ENCODE results near the gene VPS26B.
"Not testable (repeated sequence)": the region's sequence is repeated elsewhere in the genome, so short reads cannot be mapped to it uniquely, and the experiment has no call there.

VPS26B gene

DNA sequence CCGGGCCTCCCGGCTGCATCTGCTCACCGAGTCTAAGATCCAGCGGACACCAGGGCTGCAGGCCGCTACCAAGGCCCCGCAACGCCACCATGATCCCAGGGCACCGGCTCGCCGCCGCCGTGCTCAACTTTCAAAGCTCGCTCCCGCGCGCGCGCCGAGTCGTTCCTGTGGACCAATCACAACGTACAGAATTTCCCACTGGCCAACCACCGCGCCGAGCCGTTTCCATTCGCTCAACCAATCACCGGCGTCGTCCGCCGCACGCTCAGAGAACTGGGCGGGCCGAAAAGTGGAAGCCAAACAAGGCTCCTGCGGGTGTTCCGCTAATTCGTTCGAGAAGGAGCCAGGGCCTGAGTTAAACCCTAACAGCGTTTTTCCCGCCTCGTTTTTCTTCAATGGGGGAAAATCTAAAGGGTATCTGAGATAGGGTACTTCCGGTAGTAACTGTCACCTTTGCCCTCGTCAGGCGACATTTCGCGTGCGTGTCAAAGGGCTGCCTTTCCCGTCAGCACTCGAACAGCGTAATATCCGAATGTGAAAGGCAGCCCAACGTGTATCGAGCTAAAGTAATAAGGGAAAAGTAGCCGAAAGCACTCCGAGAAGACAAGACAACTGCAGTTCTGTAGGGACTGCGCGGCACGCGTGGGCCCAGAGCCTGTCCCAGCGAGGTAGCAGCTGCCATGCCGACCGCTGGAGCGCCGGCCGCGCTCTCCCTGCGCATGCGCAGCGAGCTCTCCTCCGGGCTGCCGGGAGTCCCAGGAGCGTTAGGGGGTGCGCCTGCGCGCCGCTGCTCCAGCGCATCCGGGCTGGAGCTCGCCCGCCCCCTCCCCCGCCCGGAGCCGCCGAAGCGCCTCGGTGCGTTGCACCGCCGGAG lies at the start of gene VPS26B, which contains the start of gene NCAPD3:
Gene VPS26B (plus strand): TSS at position 836 of the 874 bp plus-strand sequence. CDS start 452 bp downstream, outside the sequence.
Gene NCAPD3 (minus strand): TSS at position 132 of the 874 bp plus-strand sequence. CDS start 41 bp downstream, at position 91.
- DNase-seq (ENCODE audit: extremely low read depth in 1 of 2, low read depth in 1 of 2) = peak; percentile 89 to 94

DNA sequence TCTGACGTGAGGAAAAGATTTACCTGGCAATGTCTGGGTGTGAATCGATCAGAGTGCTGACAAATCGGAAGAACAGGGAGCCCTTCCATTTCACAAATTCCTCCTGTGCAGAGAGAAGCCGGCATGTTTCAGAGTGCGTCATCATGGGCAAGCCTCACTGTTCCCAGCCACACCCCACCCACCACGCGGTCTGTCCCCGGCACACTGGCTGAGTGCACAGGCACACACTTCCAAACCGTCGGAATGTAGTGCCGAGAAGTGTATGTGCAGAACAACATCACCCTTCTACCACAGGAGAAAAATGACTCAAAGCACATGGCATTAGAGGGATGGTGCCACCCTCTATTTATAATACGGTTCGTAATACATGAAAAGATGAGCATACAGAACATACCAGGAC lies 48.2 kb upstream of the VPS26B start:
- DNase-seq (ENCODE audit: extremely low read depth in 1 of 2, low read depth in 1 of 2) = no peak

DNA sequence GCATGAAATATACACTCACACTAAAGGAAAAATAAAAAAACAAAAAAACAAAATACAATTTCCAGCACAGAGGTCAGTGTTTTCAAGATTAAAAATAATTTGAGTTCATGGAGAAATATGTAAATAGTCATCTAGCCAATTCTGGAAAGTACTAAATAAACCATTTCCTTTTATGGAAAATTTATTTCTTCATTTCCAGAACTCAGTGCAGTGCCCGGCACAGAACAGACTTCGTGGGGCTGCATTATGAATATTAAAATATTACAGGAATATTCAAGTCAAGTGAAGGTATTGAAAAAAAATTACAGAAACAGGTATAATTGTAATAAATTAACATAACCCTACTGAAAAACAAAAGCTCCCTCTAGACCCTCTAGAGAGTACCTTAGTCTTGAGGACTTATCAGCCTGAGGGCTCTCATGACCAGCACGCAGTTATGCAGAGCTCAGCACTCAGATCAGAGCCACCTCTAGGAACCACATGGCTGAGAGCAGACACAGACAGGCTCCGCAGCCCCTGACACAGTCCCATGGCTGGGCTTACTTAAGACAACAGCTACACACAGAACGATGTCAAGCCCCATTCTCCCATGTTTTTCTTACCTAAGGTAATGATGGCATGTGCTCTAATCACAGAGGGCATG lies 46.3 kb upstream of the VPS26B start:
- DNase-seq (ENCODE audit: extremely low read depth in 1 of 2, low read depth in 1 of 2) = no peak

DNA sequence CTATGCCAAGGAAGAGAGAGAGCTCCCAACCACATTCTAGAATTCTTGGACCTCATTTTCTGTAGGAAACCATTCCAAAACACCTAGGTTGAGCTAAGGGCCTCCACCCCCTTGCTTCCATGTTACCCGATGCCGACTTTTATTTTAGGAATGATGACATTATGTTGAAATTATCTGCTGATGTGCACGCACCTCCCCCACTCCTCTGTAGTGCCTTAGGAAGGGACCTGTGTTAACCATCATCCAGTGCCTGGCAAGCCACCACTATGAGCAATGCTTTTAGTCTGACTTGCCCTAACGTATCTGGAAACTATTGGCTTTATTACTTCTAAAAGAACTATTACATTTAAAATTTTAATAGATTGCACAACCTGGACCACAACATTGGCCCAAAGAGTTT lies 42.8 kb upstream of the VPS26B start:
- DNase-seq (ENCODE audit: extremely low read depth in 1 of 2, low read depth in 1 of 2) = no peak

DNA sequence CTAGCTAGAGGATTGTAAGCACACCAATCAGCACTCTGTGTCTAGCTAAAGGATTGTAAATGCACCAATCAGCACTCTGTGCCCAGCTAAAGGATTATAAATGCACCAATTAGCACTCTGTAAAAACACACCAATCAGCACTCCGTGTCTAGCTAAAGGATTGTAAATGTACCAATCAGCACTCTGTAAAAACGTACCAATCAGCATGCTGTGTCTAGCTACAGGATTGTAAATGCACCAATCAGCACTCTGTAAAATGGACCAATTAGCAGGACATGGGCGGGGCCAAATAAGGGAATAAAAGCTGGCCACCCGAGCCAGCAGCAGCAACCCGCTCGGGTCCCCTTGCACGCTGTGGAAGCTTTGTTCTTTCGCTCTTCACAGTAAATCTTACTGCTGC lies 36.4 kb upstream of the VPS26B start:
- not testable (repeated sequence) for DNase-seq (ENCODE audit: extremely low read depth in 1 of 2, low read depth in 1 of 2)

DNA sequence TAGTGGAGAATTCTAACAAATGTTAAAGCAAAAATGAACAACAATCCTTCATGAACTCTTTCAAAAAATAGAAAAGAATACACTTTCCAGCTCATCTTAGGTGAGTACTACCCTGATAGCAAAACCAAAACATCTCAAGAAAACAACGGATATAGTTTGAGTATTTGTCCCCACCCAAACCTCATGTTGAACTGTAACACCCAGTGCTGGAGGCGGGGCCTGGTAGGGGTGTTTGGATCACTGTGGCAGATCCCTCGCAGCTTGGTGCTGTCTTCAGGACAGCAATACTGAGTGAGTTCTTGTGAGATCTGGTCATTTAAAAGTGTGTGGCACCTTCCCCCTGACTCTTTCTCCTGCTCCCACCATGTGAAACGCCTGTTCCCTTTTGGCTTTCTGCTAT lies 27.7 kb upstream of the VPS26B start:
- no peak for DNase-seq (ENCODE audit: extremely low read depth in 1 of 2, low read depth in 1 of 2)

DNA sequence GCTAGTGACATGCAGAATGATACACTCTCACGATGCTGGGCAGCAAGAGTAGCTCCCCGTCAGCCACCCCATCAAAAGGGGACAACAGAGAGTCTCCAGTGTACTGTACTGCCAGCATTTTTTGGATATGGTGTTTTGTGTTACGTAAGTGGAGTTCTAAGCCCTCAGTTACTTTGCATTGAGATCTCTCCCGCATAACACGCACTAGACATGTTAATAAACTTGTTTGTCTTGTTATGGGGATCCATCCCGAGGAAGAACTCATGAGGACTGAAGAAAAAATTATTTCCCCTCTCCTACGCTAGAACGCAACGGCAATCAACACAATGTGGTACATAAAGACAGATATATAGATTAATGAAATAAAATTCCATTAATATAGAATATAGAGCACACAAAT lies 24.9 kb upstream of the VPS26B start:
- DNase-seq (ENCODE audit: extremely low read depth in 1 of 2, low read depth in 1 of 2) = no peak

DNA sequence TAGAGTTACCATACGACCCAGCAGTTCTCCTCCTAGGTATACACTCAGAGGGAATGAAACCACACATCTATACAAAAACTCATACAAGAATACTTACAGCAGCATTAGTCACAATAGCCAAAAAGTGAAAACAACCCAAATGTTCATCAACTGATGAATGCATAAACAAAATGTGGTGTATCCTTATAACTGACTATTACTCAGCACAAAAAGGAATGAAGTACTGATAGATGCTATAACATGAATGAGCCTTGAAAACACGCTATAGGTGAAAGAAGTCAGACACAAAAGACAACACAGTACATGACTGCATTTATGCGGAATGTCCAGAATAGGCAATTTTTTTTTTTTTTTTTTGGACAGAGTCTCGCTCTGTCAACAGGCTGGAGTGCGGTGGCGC lies 23.8 kb upstream of the VPS26B start:
- no peak for DNase-seq (ENCODE audit: extremely low read depth in 1 of 2, low read depth in 1 of 2)

DNA sequence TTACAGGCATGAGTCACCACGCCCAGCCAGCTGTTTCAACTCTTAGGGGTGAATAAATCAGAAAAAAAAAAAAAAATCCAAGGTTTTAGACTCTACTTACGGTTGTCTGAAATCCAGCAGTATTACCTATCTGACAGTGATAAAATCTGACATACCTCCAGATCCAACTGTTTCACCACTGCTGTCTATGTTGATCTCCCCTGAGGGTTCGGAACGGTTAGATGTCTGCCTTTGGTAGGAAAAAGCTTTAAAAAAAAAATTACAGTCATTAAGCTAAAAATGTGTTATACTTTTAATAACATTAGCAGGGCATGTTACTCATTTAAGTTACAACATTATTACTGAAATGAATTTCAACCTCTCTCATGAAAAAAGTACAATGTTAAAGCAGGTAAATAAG lies 21.8 kb upstream of the VPS26B start:
- no peak for DNase-seq (ENCODE audit: extremely low read depth in 1 of 2, low read depth in 1 of 2)

DNA sequence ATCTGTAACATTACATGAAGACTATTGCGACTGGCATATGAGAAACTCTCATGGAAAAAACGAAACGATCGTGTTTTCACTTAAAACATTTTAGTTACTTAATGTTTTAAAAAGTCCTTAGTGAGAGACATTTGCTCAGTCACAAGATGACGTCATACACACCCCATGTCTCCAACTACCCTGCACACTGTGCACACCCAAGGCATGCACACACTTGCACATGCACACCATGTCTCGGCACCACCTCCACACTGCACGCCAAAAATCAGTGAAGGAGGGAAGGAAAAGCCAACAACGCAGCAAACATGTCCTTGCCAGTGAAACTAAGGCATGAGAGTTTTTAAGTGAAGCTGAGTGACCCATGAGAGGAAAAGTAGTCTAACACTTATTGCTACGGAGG lies 18.7 kb upstream of the VPS26B start:
- DNase-seq (ENCODE audit: extremely low read depth in 1 of 2, low read depth in 1 of 2) = no peak

DNA sequence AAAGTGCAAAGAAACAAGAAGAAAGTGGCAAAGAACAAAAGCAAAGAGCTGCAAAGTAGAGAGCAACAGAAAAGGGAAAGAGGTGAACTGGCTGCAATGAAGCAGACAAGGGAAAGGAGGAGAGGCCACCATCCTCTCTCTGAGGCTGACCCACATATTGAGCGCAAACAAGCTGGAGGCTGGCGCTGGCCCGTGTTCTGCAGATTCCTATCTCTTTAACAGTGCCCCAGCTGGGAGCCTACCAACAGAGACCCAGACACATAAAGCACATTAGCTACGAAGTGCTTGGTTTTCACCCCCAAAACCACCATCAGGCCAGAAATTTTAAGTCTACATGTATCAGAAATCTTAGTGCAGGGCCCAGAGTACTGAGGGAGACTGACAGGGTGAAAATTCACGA lies 18.3 kb upstream of the VPS26B start:
- DNase-seq (ENCODE audit: extremely low read depth in 1 of 2, low read depth in 1 of 2) = no peak

DNA sequence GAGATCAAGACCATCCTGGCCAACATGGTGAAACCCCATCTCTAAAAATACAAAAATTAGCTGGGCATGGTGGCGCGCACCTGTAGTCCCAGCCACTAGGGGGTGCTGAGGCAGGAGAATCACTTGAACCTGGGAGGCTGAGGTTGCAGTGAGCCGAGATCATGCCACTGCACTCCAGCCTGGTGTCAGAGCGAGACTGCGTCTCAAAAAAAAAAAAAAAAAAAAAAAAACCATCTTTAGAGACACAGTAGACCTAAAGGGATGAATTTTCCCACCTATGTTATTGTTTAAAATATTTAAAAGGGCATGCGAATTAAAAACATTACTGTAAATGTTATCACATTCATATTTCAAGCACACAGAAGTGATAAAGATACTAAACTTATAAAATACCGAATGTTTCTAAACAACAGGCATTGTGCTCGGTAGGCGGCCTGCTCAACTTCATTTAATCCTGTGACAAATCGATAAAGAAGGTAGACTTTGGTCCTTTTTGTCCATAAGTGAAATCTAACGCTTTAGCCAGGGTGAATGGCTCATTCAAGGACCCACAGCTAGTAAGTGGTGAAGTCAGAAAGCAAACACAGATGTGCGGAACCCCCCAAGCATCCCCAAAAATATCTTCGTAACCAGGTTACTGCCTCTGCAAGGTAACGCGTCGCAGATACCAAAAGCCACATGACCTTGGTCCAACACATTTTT lies 16.8 kb upstream of the VPS26B start:
- peak in 1 of 2 donors; percentile 40 for DNase-seq (ENCODE audit: extremely low read depth in 1 of 2, low read depth in 1 of 2)

DNA sequence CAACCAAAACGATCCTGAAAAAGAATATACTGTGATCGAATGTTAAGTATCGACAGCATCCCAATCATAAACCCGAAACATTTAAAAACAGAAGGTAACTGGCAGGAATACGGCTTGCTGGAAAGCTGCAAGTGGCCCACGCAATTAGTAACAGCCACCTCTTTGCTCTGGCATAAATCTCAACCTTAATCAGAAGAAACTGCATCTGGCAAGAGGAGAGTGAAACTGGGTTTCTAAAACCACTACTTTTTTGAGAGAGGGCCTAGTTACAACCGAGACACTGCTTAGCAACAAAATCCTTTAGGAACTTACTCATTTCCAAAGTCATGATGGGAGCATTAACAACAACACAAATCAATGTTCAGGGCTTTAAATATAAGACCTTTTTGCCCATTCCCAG lies 8.6 kb upstream of the VPS26B start:
- DNase-seq (ENCODE audit: extremely low read depth in 1 of 2, low read depth in 1 of 2) = no peak

DNA sequence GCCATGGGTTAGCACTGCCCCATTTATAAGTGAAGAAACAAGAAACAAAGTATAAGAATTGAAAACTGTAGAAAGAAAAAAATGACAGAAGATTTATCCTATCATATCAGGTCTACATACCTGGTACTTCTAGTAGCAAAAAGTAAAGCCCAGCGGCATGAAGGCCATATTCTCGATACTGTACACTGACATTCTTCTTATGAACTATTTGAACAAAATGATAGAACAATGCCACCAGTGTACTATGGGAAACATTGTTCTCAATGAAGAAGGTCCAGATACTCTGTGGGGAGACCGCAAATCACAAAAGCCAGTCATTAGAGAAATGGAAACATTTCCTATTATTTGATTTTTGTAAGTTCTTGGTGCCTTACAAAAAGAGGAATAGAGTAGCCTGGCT lies 7.7 kb upstream of the VPS26B start:
- DNase-seq (ENCODE audit: extremely low read depth in 1 of 2, low read depth in 1 of 2) = no peak

DNA sequence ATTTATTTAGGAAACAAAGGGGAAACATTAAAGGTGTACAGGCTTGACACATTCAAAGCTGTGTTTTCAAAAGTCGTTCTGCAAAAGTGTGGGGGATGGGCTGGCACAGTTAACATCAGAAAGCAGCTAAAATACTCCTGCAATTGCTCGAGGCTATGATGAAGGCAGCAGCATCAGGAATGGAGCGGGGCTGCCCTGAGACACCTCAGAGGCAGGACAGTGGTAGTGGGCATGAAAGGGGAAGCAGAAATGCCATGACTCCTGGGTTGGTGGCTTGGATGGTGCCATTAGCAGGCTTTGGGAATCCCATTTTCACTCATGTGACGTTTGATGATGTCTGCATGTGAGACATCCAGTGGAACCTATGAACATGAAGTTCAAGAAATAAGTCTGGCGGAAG lies 1.4 kb upstream of the VPS26B start:
- DNase-seq (ENCODE audit: extremely low read depth in 1 of 2, low read depth in 1 of 2) = no peak

DNA sequence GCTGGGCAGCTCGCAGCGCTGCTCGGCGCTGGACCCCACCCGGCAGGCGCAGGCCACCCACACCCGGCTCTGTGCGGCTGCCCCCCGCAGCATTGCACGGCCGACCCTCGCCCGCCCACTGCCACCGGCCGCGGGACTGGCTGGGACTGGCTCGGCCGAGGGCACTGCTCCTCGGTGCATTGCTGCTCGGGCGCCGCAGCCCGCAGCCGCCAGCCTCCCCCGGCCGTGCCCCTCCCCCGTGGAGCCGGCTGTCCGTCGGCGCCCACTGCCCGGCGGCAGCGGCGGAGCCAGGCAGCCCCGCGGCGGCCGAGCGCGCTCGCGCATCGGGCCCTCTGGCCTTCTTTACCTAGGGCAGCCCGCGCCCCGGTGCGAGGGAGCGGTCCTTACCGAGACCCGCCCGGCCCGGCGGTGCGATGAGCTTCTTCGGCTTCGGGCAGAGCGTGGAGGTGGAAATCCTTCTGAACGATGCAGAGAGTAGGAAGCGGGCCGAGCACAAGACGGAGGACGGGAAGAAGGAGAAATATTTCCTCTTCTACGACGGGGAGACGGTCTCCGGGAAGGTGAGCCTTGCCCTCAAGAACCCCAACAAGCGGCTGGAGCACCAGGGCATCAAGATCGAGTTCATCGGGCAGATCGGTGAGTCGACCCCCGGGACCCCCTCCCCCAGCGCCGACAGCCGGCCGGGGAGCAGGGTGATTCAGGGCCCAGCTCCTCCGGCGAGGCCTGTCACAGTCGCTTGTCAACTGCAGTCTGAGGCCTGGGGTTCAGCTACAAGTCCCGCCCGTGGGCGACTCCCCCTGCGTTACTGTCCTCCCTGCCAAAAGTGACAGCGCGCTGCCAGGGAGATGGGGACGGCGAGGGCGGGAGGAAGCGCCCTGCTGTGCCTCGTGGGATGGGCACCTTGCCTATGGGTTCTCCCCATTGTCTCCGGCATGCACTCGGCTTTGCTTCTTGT lies 516 bp downstream of the VPS26B start:
- DNase-seq (ENCODE audit: extremely low read depth in 1 of 2, low read depth in 1 of 2) = peak in 1 of 2 donors; percentile 30

DNA sequence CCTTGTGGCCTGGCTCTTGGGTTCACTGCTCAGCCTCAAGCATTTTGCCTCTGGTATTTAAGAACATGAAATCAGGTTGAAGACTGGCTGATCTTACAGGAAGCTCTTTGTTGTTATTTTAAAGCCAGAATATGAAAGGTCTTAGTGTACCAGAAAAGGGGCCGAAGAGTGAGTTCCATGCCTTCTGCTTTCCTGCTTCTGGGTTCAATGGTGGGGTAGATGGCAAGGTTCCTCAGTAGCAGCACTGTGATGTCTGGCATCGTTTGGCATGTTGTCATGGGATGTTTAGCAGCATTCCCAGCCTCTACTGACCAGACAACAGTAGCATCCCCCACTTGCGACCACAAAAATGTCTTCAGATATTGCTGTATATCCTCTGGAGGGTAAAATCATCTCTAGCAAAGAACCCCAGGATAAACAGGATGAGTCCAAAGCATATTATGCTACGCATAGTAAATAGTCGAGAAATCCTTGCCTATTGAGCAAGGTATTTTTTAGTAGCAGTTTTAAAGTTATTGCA lies 2.4 kb downstream of the VPS26B start:
- no peak for DNase-seq (ENCODE audit: extremely low read depth in 1 of 2, low read depth in 1 of 2)

DNA sequence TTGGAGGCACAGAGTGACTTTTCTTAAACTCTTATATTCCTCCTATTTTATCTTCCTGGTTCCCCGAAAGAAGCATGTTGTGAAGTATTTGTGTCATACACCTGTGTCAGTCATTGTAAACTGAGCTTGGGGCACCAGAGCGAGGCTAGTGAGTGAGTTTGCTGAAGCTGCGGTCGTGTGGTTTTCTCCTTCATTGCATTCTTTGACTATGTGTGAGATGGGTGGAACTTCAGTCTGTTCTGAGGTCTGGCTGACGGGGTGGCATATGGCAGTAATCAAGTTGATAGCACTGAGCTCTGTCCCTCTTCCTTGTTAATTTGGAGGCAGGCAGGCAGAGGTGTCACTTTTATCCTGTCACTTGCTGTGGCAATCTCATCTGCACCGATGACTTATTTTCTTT lies 4.2 kb downstream of the VPS26B start:
- DNase-seq (ENCODE audit: extremely low read depth in 1 of 2, low read depth in 1 of 2) = no peak

DNA sequence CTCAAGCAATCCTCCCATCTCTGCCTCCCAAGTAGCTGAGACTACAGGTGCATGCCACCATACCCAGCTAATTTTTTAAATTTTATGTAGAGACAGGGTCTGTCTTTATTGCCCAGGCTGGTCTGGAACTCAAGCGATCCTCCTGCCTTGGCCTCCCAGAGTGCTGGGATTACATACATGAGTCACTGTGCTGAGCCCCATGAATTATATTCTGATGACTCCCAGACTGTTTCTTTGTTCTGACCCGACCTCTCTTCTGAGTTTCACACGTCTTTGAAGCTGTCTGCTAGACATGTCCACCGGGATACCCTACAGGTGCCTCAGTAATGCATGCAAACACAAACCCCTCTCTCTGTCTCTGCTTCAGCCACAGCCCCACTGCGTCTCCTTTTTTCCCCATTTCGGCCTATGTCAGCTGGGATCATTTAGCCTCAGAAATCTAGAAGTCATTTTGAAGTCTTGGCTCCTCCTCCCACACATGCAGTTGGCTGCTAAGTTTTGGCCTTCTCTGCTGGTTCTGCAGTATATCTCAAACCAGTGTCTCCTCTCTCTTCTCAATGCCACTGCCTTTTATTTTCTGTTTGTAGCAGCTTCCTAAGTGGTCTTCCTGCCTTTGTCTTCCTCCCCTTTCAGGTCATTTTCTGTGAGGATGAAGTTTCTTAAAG lies 4.8 kb downstream of the VPS26B start:
- DNase-seq (ENCODE audit: extremely low read depth in 1 of 2, low read depth in 1 of 2) = no peak

DNA sequence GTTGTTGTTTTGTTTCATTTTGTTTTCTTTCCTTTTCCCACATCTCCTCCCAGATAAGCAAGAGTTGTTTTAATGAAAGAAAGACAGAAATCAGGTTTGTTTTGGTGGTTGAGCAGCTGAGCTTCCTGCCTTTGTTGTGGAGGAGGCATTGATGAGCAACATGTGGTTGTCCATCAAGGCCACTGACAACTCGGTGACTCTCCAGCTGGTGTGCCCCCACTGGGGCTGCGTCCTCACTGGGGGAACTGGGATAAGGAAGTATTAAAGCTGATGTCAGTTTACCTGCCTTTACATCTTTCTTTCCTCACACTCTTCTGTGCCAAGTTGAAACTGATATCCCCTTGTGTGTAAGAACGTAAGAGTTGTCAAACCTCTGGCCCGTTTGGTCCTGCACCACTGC lies 5.9 kb downstream of the VPS26B start:
- no peak for DNase-seq (ENCODE audit: extremely low read depth in 1 of 2, low read depth in 1 of 2)
